Fibroblast of skin of left quadriceps (primary cell): ENCODE measurements around the gene ZNF14.
"Not testable (repeated sequence)": the region's sequence is repeated elsewhere in the genome, so short reads cannot be mapped to it uniquely, and the experiment has no call there.

Experiments
- DNase-seq, 2 experiments: peaks; one replicate each; pipeline ENCODE4 v3.0.0-alpha.2; 2013; ENCODE audit warnings: low read depth in 2 of 2

Gene ZNF14

DNA sequence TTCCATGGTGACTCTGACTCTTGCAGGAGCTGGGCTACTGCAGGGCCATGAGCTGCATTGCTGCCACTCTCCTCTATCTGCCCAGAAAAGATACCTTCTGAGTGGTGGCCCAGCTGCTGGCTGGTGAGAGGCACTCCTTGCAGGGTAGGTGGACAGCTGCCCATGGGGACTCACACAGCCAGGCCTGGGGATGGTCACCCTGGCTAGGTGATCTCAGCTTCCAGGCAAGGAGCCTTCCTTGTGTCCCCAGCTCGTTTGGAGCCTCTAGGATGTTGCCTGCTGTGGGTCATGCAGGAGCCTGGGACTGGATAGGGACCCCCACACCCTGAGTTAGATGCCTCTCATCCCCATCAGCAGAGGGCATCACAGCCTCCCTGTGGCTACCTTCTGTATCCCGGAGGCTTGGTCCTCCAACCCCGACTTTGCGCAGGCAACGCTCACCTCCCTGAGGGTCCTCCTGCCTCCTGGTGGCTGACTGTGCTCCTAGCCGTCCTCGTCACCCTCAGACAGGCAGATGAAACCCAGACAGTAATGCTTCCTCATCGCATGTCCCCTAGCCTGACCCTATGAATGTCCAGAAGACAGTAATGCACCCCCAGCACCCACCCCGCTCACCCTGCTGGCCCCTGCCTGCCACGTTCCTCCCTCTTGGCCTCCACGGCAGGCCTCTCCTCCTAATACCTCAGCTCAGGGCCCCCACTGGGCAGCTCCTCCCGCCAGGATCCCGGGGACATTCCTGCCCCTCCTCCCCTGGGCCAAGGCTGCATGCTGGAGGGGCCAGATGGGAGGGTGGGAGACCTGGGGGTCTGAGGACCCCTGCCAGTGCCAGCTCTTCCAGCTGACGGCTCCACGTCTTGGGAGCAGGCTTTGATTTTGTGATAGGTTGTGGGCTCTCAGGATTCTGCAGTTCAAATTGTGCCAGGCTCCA, 13.6 kb upstream of the ZNF14 start:
- no peak for DNase-seq

DNA sequence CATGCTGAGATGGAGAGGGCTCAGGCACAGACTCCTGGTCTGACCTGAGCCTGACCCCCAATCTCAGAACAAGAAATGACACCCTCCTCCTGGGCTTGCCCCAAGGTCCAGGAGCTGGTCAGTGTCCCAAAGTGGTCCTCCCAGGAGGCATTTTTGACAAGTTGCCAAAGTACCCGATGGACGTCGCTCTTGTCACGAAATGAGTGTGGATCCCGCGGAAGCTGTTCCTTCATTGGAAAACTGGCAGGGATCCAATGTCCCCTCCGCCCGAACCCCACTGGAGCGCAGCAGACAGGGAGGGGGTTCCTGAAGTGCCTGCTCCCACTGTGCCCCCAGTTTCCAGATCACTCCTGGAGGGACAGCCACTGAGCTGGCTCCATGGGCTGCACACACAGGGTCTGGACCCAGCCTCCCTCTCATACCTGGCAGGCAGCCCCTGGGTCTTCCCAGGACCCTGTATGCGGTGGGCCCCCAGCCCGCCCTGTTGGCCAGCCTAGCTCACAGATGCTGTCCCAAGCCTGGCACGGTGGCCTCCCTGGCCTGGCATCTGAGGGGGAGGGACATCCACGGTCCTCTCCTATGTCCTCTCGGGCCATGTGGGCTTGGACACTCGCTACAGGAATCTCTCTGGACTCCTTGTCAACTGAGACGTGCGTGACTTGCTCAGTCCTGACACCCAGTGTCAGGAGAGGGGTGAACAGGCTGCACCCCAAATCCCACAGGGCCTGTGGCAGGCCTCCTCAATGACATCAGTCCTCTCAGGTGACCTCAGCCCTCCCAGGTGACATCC, 12.8 kb upstream of the ZNF14 start:
- no peak for DNase-seq

DNA sequence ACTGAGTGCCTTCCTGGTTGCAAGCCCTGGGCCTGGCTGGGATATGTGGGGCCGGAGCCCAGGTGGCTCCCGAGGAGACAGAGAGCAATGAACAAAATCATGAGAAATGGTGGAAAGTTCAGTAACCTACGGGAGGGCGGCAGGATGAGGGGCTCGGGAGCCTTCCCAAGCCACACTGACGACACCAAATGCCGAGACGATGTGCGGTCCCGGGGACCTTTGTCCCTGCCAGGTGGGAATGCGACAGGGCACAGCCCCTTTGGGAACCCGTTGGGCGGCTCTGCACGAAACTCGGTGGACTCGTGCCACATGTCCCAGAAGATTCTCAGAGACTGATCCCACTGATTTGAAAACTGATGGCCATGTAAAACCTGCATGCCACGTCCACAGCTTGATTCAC, 11.7 kb upstream of the ZNF14 start:
- no peak for DNase-seq

DNA sequence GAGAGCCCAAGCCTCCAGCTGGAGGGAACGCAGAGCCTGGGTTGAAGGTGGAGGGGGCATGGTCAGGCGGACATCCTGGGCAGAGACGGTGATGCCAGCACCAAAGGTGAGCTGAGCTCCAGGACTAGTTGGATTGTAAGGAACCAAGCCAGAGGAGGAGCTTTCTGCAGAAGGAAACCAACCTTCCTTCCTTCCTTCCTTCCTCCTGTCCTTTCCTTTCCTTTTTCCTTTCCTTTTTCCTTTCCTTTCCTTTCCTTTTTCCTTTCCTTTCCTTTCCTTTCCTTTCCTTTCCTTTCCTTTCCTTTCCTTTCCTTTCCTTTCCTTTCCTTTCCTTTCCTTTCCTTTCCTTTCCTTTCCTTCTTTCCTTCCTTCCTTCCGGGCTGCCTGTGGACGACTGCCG, 11.0 kb upstream of the ZNF14 start:
- DNase-seq: not testable (repeated sequence)

DNA sequence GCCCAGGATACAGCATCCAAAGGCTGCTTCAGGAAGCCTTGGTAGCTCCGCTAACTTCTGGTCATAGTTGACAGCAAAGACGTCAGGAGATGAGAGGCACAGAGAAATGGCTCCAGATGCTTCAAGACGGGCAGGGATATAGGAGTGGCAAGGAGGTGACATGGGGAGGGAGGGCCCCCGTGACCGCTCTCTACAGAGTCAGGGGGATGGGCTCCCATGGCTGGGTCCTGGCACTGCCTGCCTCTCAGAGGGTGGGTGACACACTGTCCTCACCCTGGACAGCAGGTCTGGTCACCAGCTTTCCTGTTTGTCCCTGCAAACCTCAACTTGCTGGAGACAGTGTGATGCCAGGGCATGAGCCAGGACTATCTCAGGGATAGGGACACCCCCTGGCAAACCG, 10.3 kb upstream of the ZNF14 start:
- no peak for DNase-seq

DNA sequence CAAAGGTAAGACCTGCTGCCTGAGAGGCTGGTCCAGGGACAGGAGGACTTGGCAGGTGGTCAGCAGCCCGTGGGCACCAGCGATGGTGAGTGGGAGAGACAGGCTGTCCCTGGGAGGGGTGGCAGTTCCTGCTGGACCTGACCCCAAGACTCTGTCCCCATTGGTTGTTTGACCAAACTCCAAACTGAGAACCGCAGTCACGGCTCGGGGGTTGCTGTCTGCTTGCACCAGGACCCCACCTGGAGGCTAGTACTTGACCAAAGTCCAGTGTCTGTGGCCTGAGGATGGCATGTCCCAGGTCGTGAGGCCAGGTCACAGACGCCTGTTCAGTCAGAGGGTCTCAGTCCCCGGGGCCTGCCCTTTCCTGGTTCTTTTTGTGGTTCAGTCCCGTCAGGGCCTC, 9.9 kb upstream of the ZNF14 start:
- no peak for DNase-seq

DNA sequence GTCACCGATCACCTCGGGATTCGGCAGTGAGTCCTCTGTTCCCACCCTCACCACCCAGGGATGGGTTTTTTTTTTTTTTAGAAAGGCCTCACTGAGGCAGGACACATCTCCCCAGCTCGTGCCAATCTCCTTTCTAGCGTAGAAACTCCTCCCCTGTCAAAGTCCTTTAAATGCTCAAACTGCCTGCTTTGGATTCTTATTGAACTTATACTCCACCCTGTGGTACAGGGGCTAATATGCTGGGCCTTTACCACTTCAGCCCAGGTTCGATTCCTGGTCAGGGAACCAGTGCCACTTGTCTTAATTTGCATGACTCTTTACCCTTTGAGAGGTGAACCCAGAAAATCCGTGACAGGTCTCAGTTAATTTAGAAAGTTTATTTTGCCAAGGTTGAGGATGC, 8.3 kb upstream of the ZNF14 start:
- no peak for DNase-seq

DNA sequence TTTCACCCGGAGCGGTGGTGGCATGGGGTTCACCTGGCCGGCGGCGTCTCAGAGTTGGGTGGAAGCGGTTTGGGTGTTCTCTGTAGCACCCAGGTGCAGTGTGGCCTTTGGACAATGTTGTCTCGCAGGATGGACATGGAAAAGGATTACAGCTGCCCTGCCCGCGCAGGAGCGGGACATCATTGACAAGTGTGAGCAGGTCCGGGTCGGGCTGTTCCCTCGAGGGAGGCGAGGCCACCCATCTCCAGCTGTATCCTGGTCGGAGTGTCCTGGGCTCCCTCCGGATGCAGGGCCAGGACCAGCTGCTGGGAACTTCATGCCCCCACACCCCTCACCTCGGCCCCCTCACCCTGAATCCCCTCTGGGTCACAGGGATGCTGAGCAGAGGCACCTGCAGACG, 7.8 kb upstream of the ZNF14 start:
- no peak for DNase-seq

DNA sequence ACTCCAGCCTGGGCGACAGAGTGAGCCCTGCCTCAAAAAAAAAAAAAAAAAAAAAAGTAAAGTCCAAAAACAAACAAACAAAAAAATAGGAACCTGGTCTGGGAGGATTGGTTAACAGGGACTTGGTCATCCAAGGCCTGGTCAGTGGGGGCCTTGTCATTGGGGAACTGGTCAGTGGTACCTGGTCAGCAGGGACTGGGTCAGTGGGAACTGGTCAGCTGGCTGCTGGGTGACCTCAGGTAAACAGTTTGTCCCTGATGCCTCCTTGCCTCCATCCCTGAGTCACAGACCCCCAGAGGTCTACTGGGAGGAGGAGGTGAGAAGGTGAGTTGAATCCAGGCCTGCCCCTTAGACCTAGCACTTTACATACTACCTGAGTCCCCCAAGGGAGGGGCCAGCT, 5.7 kb upstream of the ZNF14 start:
- no peak for DNase-seq

DNA sequence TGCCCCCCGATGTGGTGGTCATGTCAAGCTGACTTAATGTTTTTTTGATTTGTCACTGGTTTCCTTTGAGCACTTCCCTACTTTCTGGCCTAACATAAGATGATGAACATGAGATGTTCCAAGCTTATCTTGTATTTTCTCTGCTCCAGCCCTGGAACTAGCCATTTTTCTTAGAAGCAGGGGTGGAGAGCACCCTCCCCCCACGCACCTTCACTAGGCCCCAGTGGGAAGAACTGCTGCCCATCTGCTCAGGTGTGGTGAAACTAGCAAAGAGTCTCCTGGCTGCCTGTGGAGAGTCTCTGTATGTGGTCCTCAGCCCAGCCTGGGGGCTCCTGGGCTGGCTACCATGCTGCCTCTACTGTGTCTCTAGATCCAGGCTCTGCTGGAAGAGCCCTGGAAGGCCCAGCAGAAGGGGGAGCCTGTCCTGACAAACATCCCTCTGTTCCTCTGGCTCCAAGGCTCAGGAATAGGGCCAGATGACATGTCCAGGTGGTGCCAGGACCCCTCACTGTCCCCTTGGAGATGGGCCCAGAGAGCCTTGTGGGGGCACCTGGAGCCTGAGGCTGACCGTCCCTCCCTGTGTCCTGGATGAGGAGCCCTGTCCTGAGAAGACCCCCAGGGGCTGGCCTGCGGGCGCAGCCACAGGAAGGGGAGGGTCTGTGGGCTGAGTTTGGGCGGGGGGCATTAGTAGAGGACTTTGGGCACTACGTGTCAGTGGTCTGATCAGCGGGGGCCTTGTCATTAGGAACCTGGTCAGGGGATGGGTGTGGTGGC, 4.8 kb upstream of the ZNF14 start:
- DNase-seq: no peak

DNA sequence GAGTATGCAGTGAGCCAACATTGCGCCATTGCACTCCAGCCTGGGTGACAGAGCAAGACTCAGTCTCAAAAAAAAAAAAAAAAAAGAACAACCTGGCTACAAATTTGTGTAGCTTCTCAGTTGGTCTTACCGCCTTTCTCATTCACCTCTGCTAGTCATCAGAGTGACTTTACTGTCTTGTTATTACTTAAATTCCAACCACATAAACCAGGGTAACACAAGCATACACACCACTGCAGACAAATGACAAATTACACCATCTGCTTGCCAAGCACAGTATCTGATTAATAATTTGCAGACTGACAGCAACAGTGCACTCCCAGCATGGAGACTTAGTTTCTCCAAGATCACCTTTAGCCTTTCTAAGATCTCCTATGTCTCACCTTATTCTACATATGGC, 11.0 kb downstream of the ZNF14 start:
- DNase-seq: no peak

DNA sequence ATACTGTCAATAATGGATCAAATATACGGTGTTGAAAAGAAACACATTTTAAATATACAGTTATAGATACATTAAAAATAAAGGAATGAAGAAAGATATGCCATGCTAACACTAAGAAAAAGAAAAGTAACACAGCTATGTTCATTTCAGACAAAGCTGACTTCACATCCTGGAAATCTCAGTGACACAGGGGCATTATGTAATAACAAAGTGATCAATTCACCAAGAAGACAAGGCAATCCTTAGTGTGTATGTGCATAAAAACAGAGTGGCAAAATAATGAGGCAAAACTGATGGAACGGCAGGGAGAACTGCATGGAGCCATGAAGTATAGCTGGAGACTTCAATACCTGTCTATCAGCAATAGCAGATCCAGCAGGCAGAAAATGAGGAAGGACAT, 13.1 kb downstream of the ZNF14 start:
- no peak for DNase-seq

DNA sequence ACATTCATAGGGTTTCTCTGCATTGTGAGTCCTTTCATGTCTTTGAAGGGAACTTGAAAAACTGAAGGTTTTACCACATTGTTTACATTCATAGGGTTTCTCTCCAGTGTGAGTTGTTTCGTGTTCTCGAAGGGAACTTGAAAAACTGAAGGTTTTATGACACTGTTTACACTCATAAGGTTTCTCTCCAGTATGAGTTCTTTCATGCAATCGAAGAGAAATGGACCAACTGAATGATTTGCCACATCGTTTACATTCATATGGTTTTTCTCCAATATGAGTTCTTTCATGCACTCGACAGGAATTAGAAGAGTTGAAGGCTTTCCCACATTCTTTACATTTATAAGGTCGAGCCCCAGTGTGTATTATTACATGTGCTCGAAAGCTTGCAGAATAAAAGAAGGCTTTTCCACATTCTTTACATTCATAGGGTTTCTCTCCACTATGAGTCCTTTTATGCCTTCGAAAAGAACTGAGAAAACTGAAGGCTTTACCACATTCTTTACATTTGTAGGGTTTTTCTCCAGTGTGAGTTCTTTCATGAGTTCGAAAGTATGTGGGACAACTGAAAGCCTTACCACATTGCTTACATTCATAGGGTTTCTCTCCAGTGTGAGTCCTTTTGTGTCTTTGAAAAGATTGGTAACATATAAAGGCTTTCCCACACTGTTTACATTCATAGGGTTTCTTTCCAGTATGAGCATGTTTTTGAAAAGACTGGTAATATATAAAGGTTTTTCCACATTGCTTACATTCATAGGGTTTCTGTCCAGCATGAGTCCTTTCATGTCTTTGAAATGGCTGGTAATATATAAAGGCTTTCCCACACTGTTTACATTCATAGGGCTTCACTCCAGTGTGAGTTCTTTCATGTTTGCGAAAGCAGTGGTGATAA, 20.7 kb downstream of the ZNF14 start:
- no peak for DNase-seq

DNA sequence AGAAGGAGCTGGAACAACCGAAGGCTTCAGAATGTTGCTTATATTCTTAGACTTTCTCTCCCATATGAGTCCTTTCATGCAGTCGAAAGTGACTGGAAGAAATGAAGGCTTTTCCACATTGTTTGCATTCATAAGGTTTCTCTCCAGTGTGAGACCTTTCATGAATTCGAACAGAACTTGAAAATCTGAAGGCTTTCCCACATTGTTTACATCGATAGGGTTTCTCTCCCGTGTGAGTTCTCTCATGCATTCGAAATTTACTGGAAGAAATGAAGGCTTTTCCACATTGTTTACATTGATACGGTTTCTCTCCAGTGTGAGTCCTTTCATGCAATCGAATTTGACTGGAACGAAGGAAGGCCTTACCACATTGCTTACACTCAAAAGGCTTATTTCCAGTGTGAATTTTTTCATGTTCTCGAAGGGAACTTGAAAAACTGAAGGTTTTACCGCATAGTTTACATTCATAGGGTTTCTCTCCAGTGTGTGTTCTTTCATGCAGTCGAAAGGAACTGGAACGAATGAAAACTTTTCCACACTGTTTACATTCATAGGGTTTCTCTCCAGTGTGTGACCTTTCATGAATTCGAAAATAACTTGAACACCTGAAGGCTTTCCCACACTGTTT, 21.5 kb downstream of the ZNF14 start:
- no peak for DNase-seq

DNA sequence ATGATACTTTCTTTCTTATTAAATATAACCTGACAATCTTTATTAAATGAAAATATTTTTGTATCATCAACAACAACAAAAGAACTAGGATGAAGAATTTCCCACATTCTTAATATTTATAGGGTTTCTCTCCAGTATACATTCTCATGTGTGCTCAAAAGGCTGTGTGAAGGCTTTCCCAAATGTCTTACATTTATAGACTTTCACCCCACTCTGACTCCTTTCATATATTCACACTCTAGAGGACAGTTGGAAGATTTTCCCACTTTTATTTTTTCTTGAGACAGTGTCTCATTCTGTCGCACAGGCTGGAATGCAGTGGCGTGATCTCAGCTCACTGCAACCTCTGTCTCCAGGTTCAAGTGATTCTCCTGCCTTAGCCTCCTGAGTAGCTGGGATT, 22.4 kb downstream of the ZNF14 start:
- DNase-seq: no peak

DNA sequence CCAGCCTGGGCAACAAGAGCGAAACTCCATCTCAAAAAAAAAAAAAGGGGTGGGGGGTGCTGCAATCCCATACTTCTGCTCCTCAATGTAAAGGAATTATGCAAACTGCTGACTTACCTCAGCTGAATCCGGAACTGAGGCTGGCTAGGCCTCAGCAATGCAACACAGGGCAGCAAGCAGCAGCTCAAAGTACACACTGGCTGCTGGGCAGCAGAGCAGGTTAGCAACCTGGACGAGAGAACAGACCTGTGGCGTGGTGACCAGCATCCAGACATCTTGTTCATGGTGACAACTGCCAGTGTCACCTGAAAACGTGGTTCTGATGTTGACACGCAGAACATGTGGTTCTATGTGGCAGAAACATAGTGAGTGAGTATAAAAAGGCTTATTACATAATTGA, 28.1 kb downstream of the ZNF14 start:
- DNase-seq: no peak

DNA sequence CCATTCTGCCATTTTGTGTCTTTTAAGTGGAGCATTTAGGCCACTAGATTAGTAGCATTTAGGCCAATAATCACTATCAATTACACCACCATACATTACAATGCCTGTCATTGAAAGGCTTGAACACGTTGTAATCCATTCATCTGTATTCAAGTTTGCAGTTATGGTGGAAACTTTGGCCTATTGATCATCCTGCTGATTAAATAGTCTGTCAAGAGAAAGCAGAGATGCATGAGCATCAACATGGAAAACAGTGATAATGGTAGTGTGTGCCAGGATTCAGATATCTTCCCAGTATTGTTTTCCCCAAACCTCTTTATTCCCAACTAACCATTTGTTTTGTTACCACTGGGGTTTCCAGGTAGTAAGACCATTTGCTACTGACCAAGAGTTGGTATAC, 32.4 kb downstream of the ZNF14 start:
- DNase-seq: not testable (repeated sequence)

DNA sequence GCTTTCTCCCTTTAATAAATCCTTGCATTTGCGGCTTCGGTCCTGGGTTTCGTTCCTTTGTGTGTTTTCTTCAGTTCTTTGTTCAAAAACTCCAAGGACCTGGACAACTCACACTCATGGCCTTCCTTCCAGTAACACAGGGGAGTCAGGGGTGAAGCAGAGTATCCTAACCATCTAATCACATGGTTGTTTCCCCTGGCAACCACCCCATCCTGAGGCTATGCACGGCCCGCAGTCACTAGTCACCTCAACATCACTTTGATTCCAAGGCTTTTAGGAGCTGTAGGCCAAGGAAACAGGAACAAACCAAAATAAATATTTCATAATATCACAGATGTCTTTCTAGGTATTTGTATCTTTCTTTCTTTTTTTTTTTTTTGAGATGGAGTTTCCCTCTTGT, 35.3 kb downstream of the ZNF14 start:
- no peak for DNase-seq

DNA sequence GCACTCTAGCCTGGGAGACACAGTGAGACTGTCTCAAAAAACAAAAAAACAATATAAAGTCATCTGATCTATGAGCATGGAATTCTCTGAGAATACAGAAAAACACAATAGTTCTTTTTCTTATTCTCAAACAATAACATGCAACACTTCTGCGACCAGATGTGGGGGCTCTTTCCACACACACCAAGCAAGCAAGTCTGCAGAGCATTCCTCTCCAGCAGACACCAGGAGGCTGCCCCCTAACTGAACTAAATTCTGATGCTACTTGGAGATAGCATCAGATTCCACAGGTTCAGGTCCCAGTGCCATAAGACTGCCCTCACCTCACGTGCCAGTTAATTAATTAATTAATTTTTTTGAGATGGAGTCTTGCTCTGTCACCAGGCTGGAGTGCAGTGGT, 36.5 kb downstream of the ZNF14 start:
- no peak for DNase-seq

DNA sequence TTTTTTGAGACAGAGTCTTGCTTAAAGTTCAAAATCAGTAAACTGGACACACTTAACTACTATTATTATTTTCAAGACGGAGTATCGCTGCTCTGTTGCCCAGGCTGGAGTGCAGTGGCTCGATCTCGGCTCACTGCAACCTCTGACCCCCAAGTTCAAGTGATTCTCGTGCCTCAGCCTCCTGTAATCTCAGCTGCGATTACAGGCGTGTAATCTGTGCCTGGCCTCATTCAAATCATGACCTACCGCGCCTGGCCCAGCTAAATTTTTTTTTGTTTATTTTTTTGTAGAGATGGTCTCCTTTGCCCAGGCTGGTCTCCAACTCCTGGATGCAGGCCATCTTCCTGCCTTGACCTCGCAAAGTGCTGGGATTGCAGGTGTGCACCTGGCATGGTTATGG, 41.2 kb downstream of the ZNF14 start:
- no peak for DNase-seq

DNA sequence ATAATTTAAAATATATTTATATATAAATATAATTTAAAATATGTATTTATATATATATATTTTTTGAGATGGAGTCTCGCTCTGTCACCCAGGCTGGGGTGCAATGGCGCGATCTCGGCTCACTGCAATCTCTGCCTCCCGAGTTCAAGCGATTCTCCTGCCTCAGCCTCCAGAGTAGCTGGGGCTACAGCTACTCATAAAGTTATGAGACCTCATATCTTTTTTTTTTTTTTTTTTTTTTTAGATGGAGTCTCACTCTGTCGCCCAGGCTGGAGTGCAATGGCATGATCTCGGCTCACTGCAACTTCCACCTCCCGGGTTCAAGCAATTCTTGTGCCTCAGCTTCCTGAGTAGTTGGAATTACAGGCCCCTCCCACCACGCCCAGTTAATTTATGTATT, 43.9 kb downstream of the ZNF14 start:
- DNase-seq: not testable (repeated sequence)
